ENCODE results near the gene LMTK2.
"Not testable (repeated sequence)": the region's sequence is repeated elsewhere in the genome, so short reads cannot be mapped to it uniquely, and the experiment has no call there.

LMTK2 gene

GRCh38 chr7:98209166-98209920, 102.7 kb downstream of the LMTK2 start:
- in situ Hi-C loops (cut with HindIII; ENCODE audit: low pct_ligation_motif_present, low pct_unique_long_range_greater_than_20kb, low sequenced_read_pairs) = no loop called here
- DNase-seq = no peak

- peak; percentile 15 for DNase-seq
These were observed 104.0 kb downstream of the LMTK2 start for GRCh38 chr7:98210513-98211220.

GRCh38 chr7:98211221-98211675, 104.6 kb downstream of the LMTK2 start, which contains the start of gene BHLHA15:
TSS of gene BHLHA15 (plus strand) at chr7:98211439. CDS start at chr7:98212310, 871 bp downstream.
- in situ Hi-C loops (cut with HindIII; ENCODE audit: low pct_ligation_motif_present, low pct_unique_long_range_greater_than_20kb, low sequenced_read_pairs) = no loop called here
- DNase-seq = peak; percentile 46

More at GRCh38 chr7:98210513-98211220, 104.0 kb downstream of the LMTK2 start:
- in situ Hi-C loops (cut with HindIII; ENCODE audit: low pct_ligation_motif_present, low pct_unique_long_range_greater_than_20kb, low sequenced_read_pairs) = no loop called here

GRCh38 chr7:98211676-98212531, 105.2 kb downstream of the LMTK2 start:
- in situ Hi-C loops (cut with HindIII; ENCODE audit: low pct_ligation_motif_present, low pct_unique_long_range_greater_than_20kb, low sequenced_read_pairs) = no loop called here
- no peak for DNase-seq

GRCh38 chr7:98212532-98213041, 105.9 kb downstream of the LMTK2 start:
- DNase-seq = no peak
- in situ Hi-C loops (cut with HindIII; ENCODE audit: low pct_ligation_motif_present, low pct_unique_long_range_greater_than_20kb, low sequenced_read_pairs) = no loop called here

GRCh38 chr7:98213296-98213887, 106.7 kb downstream of the LMTK2 start:
- no peak for DNase-seq
- in situ Hi-C loops (cut with HindIII; ENCODE audit: low pct_ligation_motif_present, low pct_unique_long_range_greater_than_20kb, low sequenced_read_pairs) = no loop called here

- DNase-seq = no peak
- in situ Hi-C loops (cut with HindIII; ENCODE audit: low pct_ligation_motif_present, low pct_unique_long_range_greater_than_20kb, low sequenced_read_pairs) = no loop called here
These were observed 107.5 kb downstream of the LMTK2 start for GRCh38 chr7:98213888-98214810.

GRCh38 chr7:98214811-98215321, 108.2 kb downstream of the LMTK2 start:
- no peak for DNase-seq

GRCh38 chr7:98215561-98216495, 109.2 kb downstream of the LMTK2 start:
- in situ Hi-C loops (cut with HindIII; ENCODE audit: low pct_ligation_motif_present, low pct_unique_long_range_greater_than_20kb, low sequenced_read_pairs) = no loop called here
- DNase-seq = no peak

More at GRCh38 chr7:98214811-98215321, 108.2 kb downstream of the LMTK2 start:
- in situ Hi-C loops (cut with HindIII; ENCODE audit: low pct_ligation_motif_present, low pct_unique_long_range_greater_than_20kb, low sequenced_read_pairs) = no loop called here

GRCh38 chr7:98216941-98217622, 110.4 kb downstream of the LMTK2 start:
- in situ Hi-C loops (cut with HindIII; ENCODE audit: low pct_ligation_motif_present, low pct_unique_long_range_greater_than_20kb, low sequenced_read_pairs) = no loop called here
- no peak for DNase-seq

- in situ Hi-C loops (cut with HindIII; ENCODE audit: low pct_ligation_motif_present, low pct_unique_long_range_greater_than_20kb, low sequenced_read_pairs) = no loop called here
- no peak for DNase-seq
These were observed 111.2 kb downstream of the LMTK2 start for GRCh38 chr7:98217623-98218582.

- in situ Hi-C loops (cut with HindIII; ENCODE audit: low pct_ligation_motif_present, low pct_unique_long_range_greater_than_20kb, low sequenced_read_pairs); DNase-seq: not testable (repeated sequence)
These were observed 112.7 kb downstream of the LMTK2 start for GRCh38 chr7:98219382-98219781.

GRCh38 chr7:98221611-98222532, 115.2 kb downstream of the LMTK2 start:
- in situ Hi-C loops (cut with HindIII; ENCODE audit: low pct_ligation_motif_present, low pct_unique_long_range_greater_than_20kb, low sequenced_read_pairs) = no loop called here
- DNase-seq = no peak
